HCEC 1CT (cell line): ENCODE data around the gene GRID2.

Source experiments
- DNase-seq: peaks from one replicate; pipeline ENCODE4 v3.0.0-alpha.2; 2017

Gene GRID2

DNA sequence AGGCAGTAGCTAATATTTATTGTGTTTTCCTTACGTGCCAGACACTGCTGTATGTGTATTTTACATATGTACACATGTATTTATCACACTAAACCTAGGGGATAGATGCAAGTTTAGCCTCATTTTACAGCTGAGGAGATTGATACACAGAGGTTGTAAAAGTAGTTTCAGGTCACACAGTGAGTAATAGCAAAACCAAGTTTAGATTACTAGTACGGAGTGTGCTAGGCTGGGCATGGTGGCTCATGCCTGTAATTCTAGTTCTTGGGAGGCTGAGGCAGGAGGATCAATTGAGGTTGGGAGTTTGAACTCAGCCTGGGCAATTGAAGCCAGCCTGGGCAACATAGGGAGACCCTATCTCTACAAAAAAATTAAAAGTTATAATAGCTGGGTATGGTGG is 823.7 kb downstream of the GRID2 start:
- DNase-seq, result no peak

DNA sequence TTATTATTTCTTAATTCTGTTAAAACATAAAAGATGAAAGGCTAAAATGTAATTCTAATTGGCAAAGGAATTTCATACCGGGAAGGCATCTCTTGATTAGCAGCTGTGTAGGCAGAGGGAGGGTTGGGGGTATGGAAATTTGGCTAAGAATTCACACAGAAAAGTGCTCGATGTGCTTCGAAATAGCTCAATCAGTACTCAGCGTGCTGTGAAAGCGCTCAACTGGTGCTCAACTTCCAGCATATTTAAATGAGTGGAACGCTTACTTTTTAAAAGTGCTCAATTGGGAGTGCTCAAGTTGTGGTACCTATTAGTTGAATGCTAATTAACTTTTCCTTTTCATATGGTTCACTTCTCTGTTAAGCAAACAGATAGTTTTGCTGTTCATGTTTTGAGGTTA is 828.9 kb downstream of the GRID2 start:
- DNase-seq, result no peak

DNA sequence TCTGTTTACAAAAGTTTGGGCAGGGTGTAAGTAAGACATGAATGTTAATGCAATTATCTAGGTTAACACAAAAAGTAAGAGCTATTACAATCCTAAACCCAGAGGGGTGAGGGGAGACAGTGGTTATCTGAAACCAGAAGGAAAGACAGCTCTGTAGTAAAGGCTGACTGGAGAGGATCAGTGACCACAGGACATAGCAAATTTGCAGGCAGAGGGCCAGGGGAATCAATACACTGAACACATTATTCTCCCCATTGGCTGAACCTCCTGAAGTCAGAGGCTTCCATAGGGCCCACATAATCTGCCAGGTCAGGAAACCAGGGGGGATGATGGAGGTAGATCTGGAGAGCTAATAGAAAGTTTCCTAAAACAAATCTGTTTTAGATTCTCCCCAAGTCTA is 835.4 kb downstream of the GRID2 start:
- DNase-seq, result no peak

DNA sequence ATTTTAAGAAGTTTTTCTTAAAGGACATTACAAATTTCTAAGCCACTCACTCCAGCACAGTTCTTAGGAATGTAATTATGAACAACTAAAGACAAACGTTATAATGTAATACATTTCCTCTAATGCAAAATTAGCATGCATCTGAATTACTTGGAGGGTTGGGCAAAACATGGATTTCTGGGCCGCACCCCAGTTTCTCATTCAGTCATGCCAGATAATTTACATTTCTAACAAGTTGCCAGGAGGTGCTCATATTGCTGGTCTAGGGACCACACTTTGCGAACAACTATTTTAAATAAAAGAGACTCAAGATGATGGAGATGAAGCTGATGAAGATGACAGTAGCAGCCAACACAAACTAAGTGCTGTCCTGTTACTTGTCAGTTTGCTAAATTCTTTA is 840.1 kb downstream of the GRID2 start:
- DNase-seq, result no peak

DNA sequence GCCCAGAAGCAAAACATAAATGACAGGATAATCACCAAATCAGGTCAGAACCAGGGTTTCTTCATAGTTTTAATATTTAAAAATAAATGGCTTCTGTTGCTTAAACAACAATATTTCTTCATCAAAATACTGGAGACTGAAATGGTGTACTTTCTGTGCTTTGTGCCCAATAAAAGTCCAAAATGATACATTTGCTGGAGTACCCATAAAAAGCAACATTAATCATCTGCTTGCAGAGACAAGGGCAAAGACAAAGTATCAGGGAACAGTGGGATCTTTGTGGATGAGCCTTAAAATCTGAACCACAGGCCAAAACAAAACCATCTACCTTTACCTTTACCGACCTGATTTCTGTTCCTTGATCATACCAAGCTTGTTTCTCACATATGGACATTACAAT is 840.9 kb downstream of the GRID2 start:
- DNase-seq, result no peak

DNA sequence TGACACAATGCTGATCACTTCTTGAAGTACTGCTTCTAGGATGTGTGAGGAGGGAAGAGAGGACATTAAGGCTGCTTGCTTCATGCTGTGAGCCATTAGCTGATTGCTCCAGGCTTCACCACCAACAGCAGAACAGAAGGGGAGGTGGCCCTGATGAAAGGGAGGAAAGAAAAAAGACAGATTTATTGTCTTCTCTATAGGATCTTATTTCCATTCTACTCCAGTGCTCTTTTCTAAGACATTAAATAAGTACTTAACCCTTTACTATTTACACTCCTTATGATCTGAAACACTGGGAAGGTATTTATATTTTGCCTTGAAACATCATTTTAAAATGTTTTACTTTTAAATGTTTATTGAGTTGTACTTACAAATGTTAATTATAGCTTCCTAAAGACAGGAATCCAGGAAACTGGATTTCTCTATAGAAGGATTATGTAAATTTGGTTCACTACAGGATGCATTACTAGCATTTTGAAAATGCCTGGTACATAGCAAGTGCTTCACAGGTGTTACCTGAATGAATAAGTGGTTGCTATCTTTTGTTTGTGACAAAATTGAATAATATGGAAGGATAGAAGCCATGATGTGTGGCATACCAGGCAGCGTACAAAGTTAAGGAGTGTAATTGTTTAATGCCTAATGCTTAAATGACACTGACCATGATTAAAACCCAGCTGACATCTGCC is 843.9 kb downstream of the GRID2 start:
- no peak for DNase-seq

DNA sequence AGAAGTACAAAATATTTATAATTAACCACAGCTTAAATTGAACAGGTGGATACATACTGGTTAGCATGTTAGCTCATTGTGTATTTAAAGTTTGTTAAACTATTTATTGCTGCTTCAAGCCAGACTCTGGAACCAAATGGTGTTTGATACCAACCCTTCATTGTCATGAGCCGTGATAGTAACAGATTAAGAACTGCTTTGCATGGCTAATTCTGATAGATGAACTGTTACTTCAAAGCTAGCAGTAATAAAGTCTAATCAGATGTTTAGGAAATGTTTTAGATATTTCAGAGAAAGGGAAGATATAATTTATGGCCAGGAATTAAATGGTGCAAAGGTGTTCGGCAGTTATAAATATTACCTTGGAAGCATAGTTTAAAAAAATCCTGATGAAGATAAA is 848.7 kb downstream of the GRID2 start:
- no peak for DNase-seq

DNA sequence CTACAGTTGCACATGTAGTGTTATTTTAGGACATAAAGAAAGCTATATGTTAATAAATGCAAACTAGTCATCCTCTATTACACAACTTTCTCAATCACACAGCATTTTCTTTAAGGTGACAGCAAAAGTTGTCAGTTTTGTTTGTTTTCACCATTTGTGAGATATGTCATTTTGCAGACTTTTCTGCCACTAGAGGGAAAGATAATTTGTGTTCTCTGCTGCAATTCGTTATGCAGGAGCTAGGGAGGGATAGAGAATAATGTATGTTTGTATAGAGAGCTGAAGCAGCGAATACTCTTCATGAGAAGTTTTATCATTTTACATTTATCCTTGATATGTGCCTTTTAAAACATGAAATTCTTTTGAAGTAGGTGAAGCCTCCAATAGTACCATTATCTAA is 854.2 kb downstream of the GRID2 start:
- no peak for DNase-seq

DNA sequence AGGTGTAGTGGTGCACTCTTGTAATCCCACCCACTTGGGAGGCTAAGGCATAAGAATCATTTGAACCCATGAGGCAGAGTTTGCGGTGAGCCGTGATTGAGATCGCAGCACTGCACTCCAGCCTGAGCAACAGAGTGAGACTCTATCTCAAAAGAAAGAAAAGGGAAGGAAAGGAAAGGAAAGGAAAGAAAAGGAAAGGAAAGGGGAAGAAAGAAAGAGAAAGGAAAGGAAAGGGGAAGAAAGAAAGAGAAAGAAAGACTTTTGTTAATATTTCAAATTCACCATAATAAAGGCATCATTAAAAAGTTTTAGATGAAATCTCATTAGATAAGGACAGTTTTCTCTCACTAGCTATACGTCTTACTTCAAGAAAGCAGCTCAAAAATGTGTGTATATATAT is 864.3 kb downstream of the GRID2 start:
- DNase-seq, result no peak

DNA sequence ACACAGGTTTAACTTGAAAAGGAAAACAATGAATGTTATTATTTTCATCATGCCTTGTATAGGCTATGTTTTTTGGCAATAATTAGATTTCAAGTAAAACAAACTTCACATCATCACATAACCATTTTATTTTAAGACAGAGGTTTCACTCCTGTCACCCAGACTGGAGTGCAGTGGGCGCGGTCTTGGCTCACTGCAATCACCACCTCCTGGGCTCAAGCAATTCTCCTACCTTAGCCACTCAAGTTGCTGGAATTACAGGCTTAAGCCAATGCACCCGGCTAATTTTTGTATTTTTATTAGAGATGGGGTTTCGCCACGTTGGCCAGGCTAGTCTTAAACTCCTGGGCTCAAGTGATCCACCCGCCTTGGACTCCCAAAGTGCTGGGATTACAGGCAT is 866.2 kb downstream of the GRID2 start:
- DNase-seq, result no peak

DNA sequence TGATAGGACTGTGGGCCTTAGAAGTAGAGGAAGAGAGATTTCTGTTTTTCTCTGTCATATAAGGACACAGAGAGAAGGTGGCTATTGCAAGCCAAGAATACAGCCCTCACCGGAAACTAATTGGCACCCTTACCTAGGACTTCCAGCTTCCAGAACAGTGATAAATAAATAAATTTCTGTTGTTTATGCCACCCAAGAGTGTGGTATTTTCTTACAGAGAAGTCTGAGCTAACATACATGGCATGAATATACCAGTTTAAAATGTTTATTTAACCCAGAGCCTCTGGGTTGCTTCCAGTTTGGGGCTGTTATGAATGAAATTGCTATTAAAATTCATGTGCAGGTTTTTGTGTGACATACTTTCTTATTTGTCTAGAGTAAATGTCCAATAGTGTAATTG is 870.8 kb downstream of the GRID2 start:
- no peak for DNase-seq

DNA sequence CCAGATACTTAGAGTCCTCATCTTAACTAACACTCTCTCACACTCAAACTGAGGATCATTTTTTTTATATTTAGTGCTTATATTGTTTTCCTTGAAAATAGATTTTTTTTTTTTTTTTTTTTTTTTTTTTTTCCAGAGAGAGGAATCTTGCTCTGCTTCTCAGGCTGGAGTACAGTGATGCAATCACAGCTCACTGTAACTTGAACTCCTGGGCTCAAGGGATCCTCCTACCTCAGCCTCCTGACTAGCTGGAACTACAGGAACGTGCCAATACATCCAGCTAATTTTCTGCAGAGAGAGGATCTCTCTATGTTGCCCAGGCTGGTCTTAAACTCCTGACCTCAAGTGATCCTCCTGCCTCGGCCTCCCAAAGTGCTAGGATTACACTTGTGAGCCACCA is 874.5 kb downstream of the GRID2 start:
- DNase-seq, result no peak

DNA sequence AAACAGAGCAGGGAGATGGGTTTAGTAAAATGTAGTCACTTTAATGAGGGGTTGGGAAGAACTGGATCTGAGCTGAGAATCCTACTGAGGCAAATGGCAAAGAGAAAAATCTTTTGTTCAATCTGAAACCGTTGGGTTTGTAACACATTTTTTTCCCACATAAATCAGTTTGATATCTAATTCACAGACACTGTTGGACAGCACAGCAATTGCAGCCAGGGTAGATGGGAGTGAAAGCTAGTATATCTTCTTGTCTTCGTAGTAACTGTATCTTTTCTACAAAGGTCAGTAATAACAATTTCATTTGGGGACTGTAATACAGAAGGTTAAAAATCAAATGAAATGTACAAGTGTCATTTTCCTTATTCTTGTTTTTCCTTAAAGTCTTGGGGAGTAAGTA is 875.3 kb downstream of the GRID2 start:
- no peak for DNase-seq

DNA sequence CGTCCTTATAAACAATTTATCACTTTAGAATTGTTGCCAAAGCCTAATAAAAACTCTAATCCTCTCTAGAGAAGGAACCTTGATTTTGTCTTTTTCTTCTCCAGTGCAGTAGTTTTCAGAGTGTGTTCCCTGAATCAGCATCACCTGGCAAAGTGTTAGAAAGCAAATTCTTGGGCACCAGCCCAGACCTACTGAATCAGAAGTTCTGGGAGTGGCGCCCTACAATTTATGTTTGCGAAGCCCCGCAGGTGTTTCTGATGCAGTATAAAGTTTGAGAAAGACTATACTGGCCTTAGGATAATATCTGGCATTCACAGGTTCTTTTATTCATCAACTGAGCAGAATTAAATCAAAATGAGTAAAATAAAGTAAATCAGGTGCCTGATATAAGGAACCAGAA is 879.0 kb downstream of the GRID2 start:
- no peak for DNase-seq

DNA sequence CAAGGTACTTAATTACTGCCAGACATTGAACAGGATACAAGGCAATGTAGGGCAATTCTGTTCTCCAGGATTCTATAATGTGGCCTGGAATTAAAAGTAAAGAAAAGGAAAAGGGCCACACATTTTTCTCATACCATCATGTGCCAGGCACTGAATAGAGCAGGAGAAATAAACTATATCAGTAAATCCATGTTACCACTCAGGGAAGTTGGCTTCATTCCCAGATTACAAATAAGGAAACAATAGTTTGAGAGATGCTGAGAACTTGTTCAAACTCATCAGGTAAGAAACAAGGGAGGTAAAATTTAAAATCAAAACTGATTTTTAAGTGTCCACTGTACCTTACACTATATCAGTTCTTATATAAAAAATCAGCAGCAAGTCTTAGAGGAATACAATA is 879.8 kb downstream of the GRID2 start:
- DNase-seq, result no peak

DNA sequence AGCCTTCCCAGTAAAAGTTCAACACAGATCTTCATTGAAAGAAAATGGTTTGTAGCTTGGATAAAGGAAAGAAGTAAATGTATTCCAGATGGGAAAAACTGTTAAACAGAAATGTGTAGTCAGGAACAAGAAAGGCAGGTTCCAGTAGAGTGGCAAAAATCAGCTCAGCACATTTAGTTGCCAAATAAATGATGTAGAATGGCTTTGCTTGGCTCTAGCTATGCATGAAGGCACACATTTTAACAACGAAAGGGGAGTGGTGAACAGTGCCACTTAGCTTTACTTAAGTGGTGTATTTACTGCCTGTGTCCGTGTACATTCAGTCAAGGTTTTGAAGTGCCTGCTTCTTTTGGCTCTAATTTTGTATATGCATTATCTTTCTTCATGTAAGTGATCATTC is 880.3 kb downstream of the GRID2 start:
- no peak for DNase-seq

DNA sequence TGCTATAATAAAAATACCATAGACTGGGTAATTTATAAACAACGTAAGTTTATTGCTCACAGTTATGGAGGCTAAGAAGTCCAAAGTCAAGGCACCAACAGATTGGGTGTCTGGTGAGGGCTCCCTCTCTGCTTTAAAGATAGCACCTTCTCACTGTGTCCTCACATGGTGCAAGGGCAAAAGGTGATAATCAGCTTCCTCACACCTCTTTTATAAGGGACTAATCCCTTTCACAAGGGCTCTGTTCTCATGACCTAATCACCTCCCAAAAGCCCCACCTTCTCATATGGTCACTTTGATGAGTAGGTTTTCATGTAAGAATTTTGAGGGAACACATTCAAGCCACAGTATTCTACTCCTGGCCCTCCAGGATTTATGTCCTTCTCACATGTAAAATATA is 883.1 kb downstream of the GRID2 start:
- DNase-seq, result no peak

DNA sequence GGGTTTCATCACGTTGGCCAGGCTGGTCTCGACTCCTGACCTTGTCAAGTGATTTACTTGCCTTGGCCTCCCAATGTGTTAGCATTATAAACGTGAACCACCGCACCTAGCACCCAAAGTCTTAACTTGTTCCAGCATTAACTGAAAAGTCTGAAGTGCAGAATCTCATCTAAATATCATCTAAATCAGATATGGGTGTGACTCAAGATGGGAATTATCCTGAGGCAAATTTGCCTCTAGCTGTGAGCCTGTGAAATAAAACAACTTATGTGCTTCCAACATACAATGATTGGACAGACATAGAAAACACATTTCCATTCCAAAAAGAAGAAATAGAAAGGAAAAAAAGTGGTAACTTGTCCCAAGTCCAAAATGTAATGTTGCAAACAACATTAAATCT is 883.7 kb downstream of the GRID2 start:
- no peak for DNase-seq

DNA sequence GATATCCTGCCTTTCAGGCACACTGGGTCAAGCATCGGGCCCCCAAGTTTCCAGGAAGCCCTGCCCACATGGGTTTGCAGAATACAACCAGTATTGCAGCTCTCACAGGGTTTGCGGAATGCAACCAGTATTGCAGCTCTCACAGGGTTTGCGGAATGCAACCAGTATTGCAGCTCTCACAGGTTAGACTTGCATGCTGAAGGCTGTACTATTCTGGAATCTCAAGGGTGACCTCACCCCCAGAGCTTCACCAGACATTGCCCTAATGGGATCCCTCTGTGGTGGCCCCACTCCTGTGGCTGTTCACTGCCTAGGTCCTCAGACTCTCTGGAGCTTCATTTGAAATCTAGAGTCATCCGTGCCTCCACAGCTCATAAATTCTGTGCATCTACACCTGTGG is 884.1 kb downstream of the GRID2 start:
- no peak for DNase-seq

DNA sequence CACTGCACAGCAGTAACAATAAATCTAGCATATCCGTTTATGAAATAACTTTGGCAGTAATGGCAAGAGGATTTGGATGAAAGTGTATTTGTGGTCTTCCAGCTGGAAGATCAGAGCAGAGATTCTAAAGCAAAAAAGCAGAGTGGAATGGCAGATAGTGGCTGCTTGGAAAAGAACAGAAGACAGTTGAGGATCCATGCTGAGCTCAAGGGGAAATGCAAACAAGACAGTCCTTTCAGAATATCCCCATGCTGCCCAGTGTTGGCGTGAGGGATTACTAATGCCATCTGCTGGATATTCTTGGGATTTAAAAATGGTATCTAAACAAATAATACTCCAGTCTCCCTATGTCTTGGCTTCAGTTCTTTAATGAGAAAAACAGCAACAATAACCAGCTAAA is 895.7 kb downstream of the GRID2 start:
- peak; percentile 2 for DNase-seq

DNA sequence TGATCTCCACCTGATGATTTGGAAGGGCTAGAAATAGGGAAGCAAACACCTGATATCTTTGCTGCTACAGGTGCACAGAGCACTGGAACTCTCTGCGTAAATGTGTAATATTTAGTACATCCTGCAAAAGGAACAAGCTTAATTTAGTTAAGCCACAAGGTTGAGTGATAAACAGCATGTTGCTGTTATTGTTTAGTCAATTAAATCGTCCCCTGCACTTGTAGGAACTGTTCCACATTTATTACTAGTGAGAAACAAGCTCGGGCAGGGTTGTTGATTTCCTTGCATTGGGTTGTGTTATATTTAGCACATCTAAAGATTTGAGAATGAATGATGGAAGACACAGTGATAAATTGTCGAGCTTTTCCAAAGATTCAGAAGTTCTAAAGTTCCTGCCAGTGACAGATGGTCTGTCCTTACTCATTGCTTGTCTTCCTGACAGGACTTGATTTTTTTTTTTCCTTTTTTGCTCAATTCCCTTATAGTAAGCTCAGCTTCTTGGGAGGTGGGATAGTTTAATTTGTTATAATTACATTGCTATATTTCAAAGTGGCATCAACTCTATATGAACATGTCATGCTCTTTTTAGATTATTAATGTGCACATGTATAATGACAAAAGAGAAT is 897.8 kb downstream of the GRID2 start:
- no peak for DNase-seq

DNA sequence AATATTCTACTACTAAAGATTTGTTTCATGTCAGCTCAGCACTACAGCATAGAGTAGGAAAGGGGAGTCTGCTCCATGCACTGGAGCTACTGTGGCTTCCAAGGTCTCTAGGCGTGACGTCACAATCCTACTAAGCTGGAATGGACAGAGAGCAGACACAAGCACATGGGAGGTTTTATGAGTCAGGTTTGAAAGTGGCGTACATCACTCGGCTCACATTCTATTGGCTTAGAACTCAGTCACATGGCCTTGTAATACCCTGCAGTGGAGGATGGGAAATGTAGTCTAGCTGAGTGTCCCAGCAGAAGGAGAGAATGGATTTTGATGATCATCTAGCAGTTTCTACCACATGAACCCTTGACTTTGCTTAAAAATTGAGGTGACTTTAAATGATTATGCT is 899.9 kb downstream of the GRID2 start:
- no peak for DNase-seq

DNA sequence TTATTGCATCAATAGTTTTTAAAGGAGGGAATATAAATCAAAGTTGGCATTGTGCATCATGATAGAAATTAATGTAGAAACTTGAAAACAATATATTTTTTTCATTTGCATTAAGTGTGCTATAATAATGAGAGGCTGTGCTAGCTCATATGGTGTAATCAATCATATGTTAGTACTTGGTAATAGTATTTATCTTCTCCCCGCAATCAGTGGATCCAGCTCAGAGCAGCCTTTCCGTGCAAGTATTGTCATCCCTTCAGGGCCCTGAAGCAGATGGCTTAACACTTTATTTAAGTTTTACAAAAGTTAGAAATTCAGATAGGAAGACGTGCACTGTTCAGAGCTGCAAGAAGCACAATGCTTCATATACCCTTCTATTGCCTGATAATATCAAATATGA is 908.5 kb downstream of the GRID2 start:
- no peak for DNase-seq

DNA sequence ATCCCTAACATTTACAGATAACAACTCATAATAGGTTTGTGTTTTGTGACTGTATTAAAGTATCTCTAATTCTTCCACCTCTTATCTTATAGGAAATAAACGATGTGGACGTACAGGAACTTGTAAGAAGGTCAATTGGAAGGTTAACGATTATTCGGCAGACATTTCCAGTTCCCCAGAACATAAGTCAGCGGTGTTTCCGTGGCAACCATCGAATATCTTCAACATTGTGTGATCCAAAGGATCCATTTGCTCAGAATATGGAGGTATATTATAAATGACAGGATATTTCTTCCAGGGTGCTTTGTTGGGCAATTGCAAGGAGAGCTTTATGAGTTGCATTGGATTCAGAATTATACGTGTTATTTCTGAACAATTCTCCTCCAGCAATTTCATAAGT is 912.9 kb downstream of the GRID2 start:
- no peak for DNase-seq

DNA sequence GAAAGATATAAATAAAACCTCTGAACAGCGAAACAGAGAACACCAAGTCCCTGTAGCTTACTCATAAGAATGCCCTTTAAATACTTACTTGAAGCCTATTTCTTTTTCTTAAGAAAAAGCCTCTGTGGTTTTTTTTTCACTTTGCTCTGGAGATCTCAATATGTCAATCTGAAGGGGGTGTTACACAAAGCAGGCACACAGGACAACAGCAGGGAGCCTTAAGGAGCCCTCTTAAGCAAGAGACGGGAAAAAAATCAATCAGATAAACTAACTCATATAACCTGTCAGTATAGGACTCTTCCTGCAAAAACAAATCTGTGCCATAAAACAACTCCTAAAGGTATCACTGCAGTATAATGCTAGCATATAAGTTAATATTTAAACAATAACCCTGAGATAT is 913.7 kb downstream of the GRID2 start:
- no peak for DNase-seq
